ENCODE data around the gene SIRT5.

Gene SIRT5

GRCh38 chr6:13574571-13575376 lies at the start of gene SIRT5:
SIRT5 (plus strand) TSS chr6:13574601; CDS start chr6:13584111, 9,510 bp downstream.
- peak; percentile 84 for DNase-seq

GRCh38 chr6:13524801-13525508 lies 49.4 kb upstream of the SIRT5 start:
- DNase-seq, result peak; percentile 39

GRCh38 chr6:13526357-13526726 lies 48.1 kb upstream of the SIRT5 start:
- no peak for DNase-seq

- peak; percentile 79 for DNase-seq
Measured at GRCh38 chr6:13526727-13527670, 47.4 kb upstream of the SIRT5 start.

- DNase-seq, result no peak
Measured at GRCh38 chr6:13527671-13528056, 46.7 kb upstream of the SIRT5 start.

GRCh38 chr6:13528232-13528631 lies 46.2 kb upstream of the SIRT5 start:
- no peak for DNase-seq

- no peak for DNase-seq
Measured at GRCh38 chr6:13528777-13529343, 45.5 kb upstream of the SIRT5 start.

- no peak for DNase-seq
Measured at GRCh38 chr6:13531956-13532355, 42.4 kb upstream of the SIRT5 start.

GRCh38 chr6:13534536-13534935 lies 39.9 kb upstream of the SIRT5 start:
- no peak for DNase-seq

- no peak for DNase-seq
Measured at GRCh38 chr6:13535306-13535705, 39.1 kb upstream of the SIRT5 start.

GRCh38 chr6:13536796-13537526 lies 37.4 kb upstream of the SIRT5 start:
- DNase-seq, result no peak

- DNase-seq, result no peak
Measured at GRCh38 chr6:13537527-13537897, 36.9 kb upstream of the SIRT5 start.

GRCh38 chr6:13538084-13538483 lies 36.3 kb upstream of the SIRT5 start:
- peak; percentile 30 for DNase-seq

GRCh38 chr6:13538600-13538999 lies 35.8 kb upstream of the SIRT5 start:
- DNase-seq, result no peak

- DNase-seq, result no peak
Measured at GRCh38 chr6:13539572-13539971, 34.8 kb upstream of the SIRT5 start.

- DNase-seq, result no peak
Measured at GRCh38 chr6:13541496-13541895, 32.9 kb upstream of the SIRT5 start.

- DNase-seq, result no peak
Measured at GRCh38 chr6:13544454-13545186, 29.8 kb upstream of the SIRT5 start.

- DNase-seq, result no peak
Measured at GRCh38 chr6:13545885-13546284, 28.5 kb upstream of the SIRT5 start.

- no peak for DNase-seq
Measured at GRCh38 chr6:13548500-13549210, 25.7 kb upstream of the SIRT5 start.

- DNase-seq, result no peak
Measured at GRCh38 chr6:13550656-13551055, 23.7 kb upstream of the SIRT5 start.

GRCh38 chr6:13553646-13554045 lies 20.8 kb upstream of the SIRT5 start:
- no peak for DNase-seq
